Measurements from ENCODE around the gene TMEM69.
A peak's percentile ranks its signal among the peaks of the same experiment; 100 is the strongest.

The TMEM69 gene, protein sequence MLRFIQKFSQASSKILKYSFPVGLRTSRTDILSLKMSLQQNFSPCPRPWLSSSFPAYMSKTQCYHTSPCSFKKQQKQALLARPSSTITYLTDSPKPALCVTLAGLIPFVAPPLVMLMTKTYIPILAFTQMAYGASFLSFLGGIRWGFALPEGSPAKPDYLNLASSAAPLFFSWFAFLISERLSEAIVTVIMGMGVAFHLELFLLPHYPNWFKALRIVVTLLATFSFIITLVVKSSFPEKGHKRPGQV

DNA sequence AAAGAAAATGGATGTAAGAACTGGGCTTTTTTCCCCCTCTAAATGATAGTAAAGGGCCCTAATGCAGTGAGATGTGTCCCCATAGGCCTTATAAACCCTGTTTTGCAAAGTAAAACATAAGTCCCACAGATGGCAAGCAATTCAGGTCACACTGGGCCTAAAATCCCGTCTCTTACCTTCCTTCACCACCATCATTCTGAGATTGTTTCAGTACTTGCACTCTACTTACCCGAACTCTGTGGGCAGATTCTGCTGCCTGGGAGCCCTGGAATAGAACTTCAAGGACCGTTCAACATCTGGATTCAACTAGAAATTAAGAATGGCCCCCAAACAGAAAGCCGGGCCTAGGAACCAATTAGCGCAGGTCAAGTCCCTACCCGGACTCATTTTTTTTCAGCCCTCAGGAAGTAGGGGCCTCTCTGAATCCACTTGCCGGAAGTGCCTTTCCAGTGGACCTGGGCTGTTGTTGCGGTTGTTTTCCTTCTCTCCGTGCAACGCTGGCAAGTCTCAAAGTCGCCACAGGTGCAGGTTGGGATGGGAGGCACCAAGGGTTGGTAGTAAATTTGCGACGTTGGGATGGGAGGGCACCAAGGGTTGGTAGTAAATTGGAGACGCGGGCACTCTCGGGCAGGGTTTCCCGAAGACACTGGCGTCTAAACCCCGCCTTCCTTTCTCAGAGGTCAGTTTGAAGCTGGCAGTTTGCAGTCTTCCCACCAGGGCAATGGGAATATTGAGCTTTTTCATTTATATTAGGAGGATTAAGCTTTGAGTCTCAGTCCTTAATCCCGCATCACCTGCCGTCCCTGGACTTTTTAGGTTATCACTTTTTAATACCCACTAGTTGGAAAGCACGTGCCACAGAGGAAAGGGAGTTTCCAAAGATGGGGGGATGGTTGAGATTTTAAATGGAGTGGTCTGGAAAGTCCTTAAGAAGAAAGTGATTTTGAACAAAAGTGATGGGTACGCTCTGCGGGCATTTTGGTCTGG, at the start of gene TMEM69:
TSS of gene TMEM69 (plus strand) at position 428 of the 987 bp plus-strand sequence. CDS start 2,888 bp downstream, outside the sequence.
- peak; percentile 66 for DNase-seq (ENCODE audit: low spot score)
- peak; percentile 45 for ATAC-seq (ENCODE audit: low read depth)
- Histone ChIP-seq H3K36me3 (ENCODE audit: low read depth) (peaks cover 29% of the 10 kb centered on the region), H3K27me3 (ENCODE audit: insufficient read depth, poor library complexity, severe bottlenecking) (no peaks in the 10 kb centered on the region), H3K4me1 (ENCODE audit: insufficient read depth, poor library complexity, severe bottlenecking) (no peaks in the 10 kb centered on the region), H3K9me3 (ENCODE audit: severe bottlenecking) (no peaks in the 10 kb centered on the region), H3K4me3 (ENCODE audit: severe bottlenecking) (peak within 1 kb of the TSS; percentile 88), H3K27ac (ENCODE audit: poor library complexity, severe bottlenecking) (peak within 1 kb of the TSS; percentile 85)
- TF ChIP-seq CTCF (IDR thresholded peaks at IDR 0.05; ENCODE audit: poor library complexity, severe bottlenecking), result no peak

GRCh38 chr1:45640293-45640692, 47.7 kb upstream of the TMEM69 start:
- no peak for ATAC-seq (ENCODE audit: low read depth)
- no peak for TF ChIP-seq CTCF (IDR thresholded peaks at IDR 0.05; ENCODE audit: poor library complexity, severe bottlenecking)
- peaks cover 90% of the 10 kb centered on the region for H3K36me3 ChIP-seq (ENCODE audit: low read depth)

GRCh38 chr1:45643321-45643720, 44.7 kb upstream of the TMEM69 start:
- no peak for TF ChIP-seq CTCF (IDR thresholded peaks at IDR 0.05; ENCODE audit: poor library complexity, severe bottlenecking)
- Histone ChIP-seq H3K36me3 (ENCODE audit: low read depth) (peaks cover 78% of the 10 kb centered on the region), H3K4me1 (ENCODE audit: insufficient read depth, poor library complexity, severe bottlenecking) (no peaks in the 10 kb centered on the region), H3K4me3 (ENCODE audit: severe bottlenecking) (no peak overlapping the region), H3K9me3 (ENCODE audit: severe bottlenecking) (no peaks in the 10 kb centered on the region), H3K27me3 (ENCODE audit: insufficient read depth, poor library complexity, severe bottlenecking) (no peaks in the 10 kb centered on the region), H3K27ac (ENCODE audit: poor library complexity, severe bottlenecking) (no peak overlapping the region)
- DNase-seq (ENCODE audit: low spot score), result no peak
- no peak for ATAC-seq (ENCODE audit: low read depth)

More at GRCh38 chr1:45640293-45640692, 47.7 kb upstream of the TMEM69 start:
- Histone ChIP-seq H3K27ac (ENCODE audit: poor library complexity, severe bottlenecking) (no peak overlapping the region), H3K4me3 (ENCODE audit: severe bottlenecking) (no peak overlapping the region), H3K4me1 (ENCODE audit: insufficient read depth, poor library complexity, severe bottlenecking) (no peaks in the 10 kb centered on the region), H3K9me3 (ENCODE audit: severe bottlenecking) (no peaks in the 10 kb centered on the region), H3K27me3 (ENCODE audit: insufficient read depth, poor library complexity, severe bottlenecking) (no peaks in the 10 kb centered on the region)
- DNase-seq (ENCODE audit: low spot score), result no peak

DNA sequence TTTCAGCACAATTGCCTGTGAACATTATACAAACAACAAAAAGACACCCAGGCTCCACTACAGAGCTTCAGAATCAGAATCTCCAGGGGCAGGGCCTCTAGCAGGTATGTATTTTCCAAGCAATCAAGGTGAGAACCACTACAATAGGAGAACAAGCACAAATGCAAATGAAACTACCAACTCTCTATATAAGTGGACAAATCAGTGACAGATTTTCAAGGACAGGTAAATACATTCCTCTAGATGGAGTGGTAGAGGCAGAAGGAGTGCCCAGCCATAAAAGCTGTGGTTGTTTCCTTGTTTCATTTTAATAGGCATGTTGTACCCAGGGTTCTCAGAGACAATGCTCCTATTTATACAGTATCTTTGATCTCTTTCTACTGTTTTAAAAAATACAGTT, 44.0 kb upstream of the TMEM69 start:
- H3K4me3 ChIP-seq (ENCODE audit: severe bottlenecking), result no peak overlapping the region
- TF ChIP-seq CTCF (IDR thresholded peaks at IDR 0.05; ENCODE audit: poor library complexity, severe bottlenecking), result peak; percentile 29
- no peaks in the 10 kb centered on the region for H3K9me3 ChIP-seq (ENCODE audit: severe bottlenecking)
- H3K36me3 ChIP-seq (ENCODE audit: low read depth), result peaks cover 78% of the 10 kb centered on the region
- H3K4me1 ChIP-seq (ENCODE audit: insufficient read depth, poor library complexity, severe bottlenecking), result no peaks in the 10 kb centered on the region
- no peaks in the 10 kb centered on the region for H3K27me3 ChIP-seq (ENCODE audit: insufficient read depth, poor library complexity, severe bottlenecking)
- no peak overlapping the region for H3K27ac ChIP-seq (ENCODE audit: poor library complexity, severe bottlenecking)
- DNase-seq (ENCODE audit: low spot score) (no peak), ATAC-seq (ENCODE audit: low read depth) (peak; percentile 52; the same call in 2 of the 3 replicates)

Data from RWPE2 (cell line).